Fibroblast of lung (primary cell): ENCODE results near the gene OCSTAMP.

Experiments
- CTCF ChIP-seq, 2 donors: IDR thresholded peaks in 1 of 2; conservative IDR thresholded peaks in 1 of 2; 1 replicate in 1 of 2; 2 replicates in 1 of 2; pipeline ENCODE4 v1.5.1; 2011 to 2012; ENCODE audit warnings: low read length in 2 of 2, control low read depth in 1 of 2, inconsistent platforms in 1 of 2, low read depth in 1 of 2, mild to moderate bottlenecking in 1 of 2
- EZH2 ChIP-seq: IDR thresholded peaks from 2 replicates; pipeline ENCODE4 v1.5.1; 2012; ENCODE audit warnings: low read length, control low read depth, mild to moderate bottlenecking; ENCODE audit errors: missing control alignments

GRCh38 chr20:46580613-46581205 lies 30.3 kb upstream of the OCSTAMP start:
- TF ChIP-seq CTCF (conservative IDR thresholded peaks at IDR 0.05 in 1 of 2, IDR thresholded peaks at IDR 0.05 in 1 of 2; ENCODE audit: low read depth in 1 of 2, low read length in 2 of 2) (no peak), EZH2 (no peak)
